ENCODE measurements around the gene RNF144B.

Gene RNF144B

DNA sequence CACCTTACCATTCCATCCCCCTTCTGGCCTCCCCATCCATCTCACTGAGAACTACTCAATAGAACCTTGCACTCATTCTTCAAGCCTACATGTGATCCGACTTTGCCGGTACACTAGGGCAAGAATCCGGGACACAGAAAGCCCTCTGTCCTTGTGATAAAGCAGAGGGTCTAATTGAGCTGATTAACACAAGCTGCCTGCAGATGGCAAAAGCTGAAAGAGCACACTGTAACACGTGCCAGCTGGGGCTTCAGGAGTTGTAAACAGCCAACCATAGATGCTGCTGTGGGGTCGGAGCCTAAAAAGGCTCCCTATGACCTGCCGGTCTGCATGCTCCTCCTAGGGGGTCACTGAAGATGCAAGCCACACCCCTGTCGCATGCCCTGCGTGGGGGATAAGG is 124.1 kb downstream of the RNF144B start:
- Histone ChIP-seq H3K9me3 (no peaks in the 10 kb centered on the region), H3K36me3 (replicated peaks) (no peaks in the 10 kb centered on the region), H3K4me3 (no peak overlapping the region), H3K27me3 (ENCODE audit: low read depth) (no peaks in the 10 kb centered on the region), H3K4me1 (no peaks in the 10 kb centered on the region)
- DNase-seq (ENCODE audit: low spot score in 2 of 2) = no peak
- in situ Hi-C loops (cut with MboI; ENCODE audit: low sequenced_read_pairs) = no loop called here

DNA sequence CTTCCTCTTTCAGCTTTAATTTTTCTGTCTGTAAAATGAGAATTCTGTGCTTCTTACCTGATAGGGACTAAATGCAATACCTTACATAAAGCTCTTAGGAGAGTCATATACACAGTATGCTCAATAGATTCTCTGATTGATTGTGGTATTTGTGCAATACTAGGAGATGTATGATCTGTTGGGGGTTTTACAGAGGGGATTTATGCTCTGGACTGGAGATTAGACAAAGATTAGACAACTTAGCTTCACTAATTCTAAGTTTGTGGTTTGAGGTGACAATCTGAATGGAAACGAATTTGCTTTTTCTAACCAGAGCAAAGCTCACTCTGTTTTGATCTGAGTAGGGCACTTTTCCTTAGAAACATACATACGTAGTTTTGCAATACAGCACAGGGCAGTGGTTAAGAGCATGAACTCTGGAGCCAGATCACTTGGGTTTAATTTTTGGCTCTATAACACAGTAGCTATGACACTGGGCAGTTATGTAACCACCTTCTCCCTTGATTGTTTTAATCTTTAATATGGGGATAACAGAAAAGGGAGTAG is 126.2 kb downstream of the RNF144B start:
- H3K9me3 ChIP-seq = no peaks in the 10 kb centered on the region
- peaks cover 3% of the 10 kb centered on the region; the same call in 1 of the 2 replicates for H3K4me1 ChIP-seq
- DNase-seq (ENCODE audit: low spot score in 2 of 2) = no peak
- H3K27me3 ChIP-seq (ENCODE audit: low read depth) = no peaks in the 10 kb centered on the region
- no peak overlapping the region for H3K4me3 ChIP-seq
- H3K36me3 ChIP-seq (replicated peaks) = no peaks in the 10 kb centered on the region
- in situ Hi-C loops (cut with MboI; ENCODE audit: low sequenced_read_pairs) = no loop called here

DNA sequence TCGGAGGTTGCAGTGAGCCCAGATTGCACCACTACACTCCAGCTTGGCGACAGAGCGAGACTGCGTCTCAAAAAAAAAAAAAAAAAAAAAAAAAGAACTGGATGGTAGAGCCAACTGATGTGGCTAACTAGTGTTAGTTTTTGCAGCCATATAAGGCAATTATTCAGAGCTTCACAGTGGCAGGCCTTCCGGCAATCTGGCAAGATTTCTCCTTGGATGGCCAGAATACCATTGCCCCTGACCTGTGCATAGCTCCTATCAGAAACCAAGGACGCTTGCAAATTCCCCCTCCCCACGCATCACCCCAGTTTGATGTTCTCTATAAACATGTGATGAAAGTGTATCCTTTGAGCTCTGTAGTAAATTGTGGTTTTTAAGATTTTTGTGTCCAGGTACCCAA is 127.0 kb downstream of the RNF144B start:
- Histone ChIP-seq H3K9me3 (no peaks in the 10 kb centered on the region), H3K27me3 (ENCODE audit: low read depth) (no peaks in the 10 kb centered on the region), H3K36me3 (replicated peaks) (no peaks in the 10 kb centered on the region), H3K4me3 (no peak overlapping the region), H3K4me1 (peaks cover 3% of the 10 kb centered on the region; the same call in 1 of the 2 replicates)
- in situ Hi-C loops (cut with MboI; ENCODE audit: low sequenced_read_pairs) = no loop called here
- DNase-seq (ENCODE audit: low spot score in 2 of 2) = no peak

- H3K4me1 ChIP-seq = peaks cover 3% of the 10 kb centered on the region; the same call in 1 of the 2 replicates
- DNase-seq (ENCODE audit: low spot score in 2 of 2) = no peak
- in situ Hi-C loops (cut with MboI; ENCODE audit: low sequenced_read_pairs) = no loop called here
- no peaks in the 10 kb centered on the region for H3K27me3 ChIP-seq (ENCODE audit: low read depth)
- no peak overlapping the region for H3K4me3 ChIP-seq
- no peaks in the 10 kb centered on the region for H3K9me3 ChIP-seq
- H3K36me3 ChIP-seq (replicated peaks) = no peaks in the 10 kb centered on the region
Observed at GRCh38 chr6:18515767-18516166, 128.6 kb downstream of the RNF144B start.

Measured in HAP-1 (cell line).